A549 (cell line): ENCODE measurements around the gene CPED1. TPM values are rescaled to one million over a fixed set of nuclear protein-coding genes. Genes with fewer than 3 reads are reported as not detected.

ENCODE experiments used
- ATAC-seq, 2 experiments: fragments of 200-7000 bp in 1 of 2; fragments of >200 bp in 1 of 2; cut with Nextera tagmentation in 1 of 2; cut with Tn5 transposase in 1 of 2; 3 replicates each; pipeline versions ENCODE4 v1.8.0 to v1.9.1; 2018 to 2020; ENCODE audit warnings: mild to moderate bottlenecking in 1 of 2, moderate library complexity in 1 of 2
- CTCF ChIA-PET: fragments of 300-600 bp; sonication (Branson Sonifier 250); formaldehyde crosslinking; extraction: SDS; loops from one replicate; lab custom pipeline; 2021; ENCODE audit warnings: antibody characterized with exemption, inconsistent platforms; lab: Yijun Ruan, JAX
- POLR2A ChIA-PET: fragments of 350-600 bp; formaldehyde crosslinking; extraction: SDS; loops from one replicate; lab custom pipeline; 2021; ENCODE audit warnings: antibody characterized with exemption, inconsistent platforms; lab: Yijun Ruan, JAX
- DNase-seq, 2 experiments: peaks; one replicate each; pipeline versions ENCODE4 v3.0.0 to v3.0.0-alpha.2; 2011 to 2016; ENCODE audit warnings: low read depth in 1 of 2, low spot score in 1 of 2
- FAIRE-seq: peaks from 2 replicates; lab custom pipeline; 2011; peaks lifted over from hg19 to GRCh38; lab: Jason Lieb, UNC
- H3K27ac ChIP-seq, 2 experiments: fragments of >200 bp; sonication (Bioruptor Twin); formaldehyde crosslinking; 3 replicates each; pipeline ENCODE4 v1.5.1; 2016 to 2017
- H3K4me1 ChIP-seq: fragments of >200 bp; sonication (Bioruptor Twin); formaldehyde crosslinking; 3 replicates; pipeline ENCODE4 v1.6.1; 2016
- H3K4me2 ChIP-seq: fragments of >200 bp; sonication (Bioruptor Twin); formaldehyde crosslinking; 3 replicates; pipeline ENCODE4 v1.6.1; 2016
- H3K4me3 ChIP-seq: fragments of >200 bp; sonication (Bioruptor Twin); formaldehyde crosslinking; 3 replicates; pipeline ENCODE4 v1.5.1; 2016
- H3K9me3 ChIP-seq: fragments of >200 bp; sonication (Bioruptor Twin); formaldehyde crosslinking; 3 replicates; pipeline ENCODE4 v1.6.1; 2016
- ATOH8 ChIP-seq: fragments of 250-450 bp; sonication (Bioruptor Pico); IDR thresholded peaks from 2 replicates; pipeline ENCODE4 v1.5.0; 2020; ENCODE audit warnings: low read depth, mild to moderate bottlenecking, moderate library complexity
- CBX2 ChIP-seq: fragments of 200-600 bp; sonication (generic); IDR thresholded peaks from 2 replicates; pipeline ENCODE4 v1.6.1; 2016; ENCODE audit warnings: low read depth, mild to moderate bottlenecking, borderline replicate concordance
- CBX8 ChIP-seq: fragments of 200-600 bp; sonication (generic); IDR thresholded peaks from 2 replicates; pipeline ENCODE4 v1.6.1; 2016
- CEBPB ChIP-seq, 2 experiments: fragments of >200 bp in 1 of 2; sonication (Bioruptor Twin) in 1 of 2; formaldehyde crosslinking in 1 of 2; IDR thresholded peaks; 2 replicates each; pipeline ENCODE4 v1.6.1; 2012 to 2016
- CHD2 ChIP-seq: fragments of 150-350 bp; IDR thresholded peaks from 2 replicates; pipeline ENCODE4 v1.6.1; 2014; ENCODE audit warnings: low read length; ENCODE audit not compliant: partially characterized antibody
- E2F6 ChIP-seq: IDR thresholded peaks from 2 replicates; pipeline ENCODE4 v1.6.1; 2012; ENCODE audit warnings: low read depth, borderline replicate concordance
- EHF ChIP-seq: fragments of 250-450 bp; sonication (Bioruptor Pico); IDR thresholded peaks from 2 replicates; pipeline ENCODE4 v1.5.0; 2020; ENCODE audit warnings: mild to moderate bottlenecking
- EHMT2 ChIP-seq: fragments of 200-600 bp; sonication (generic); IDR thresholded peaks from 2 replicates; pipeline ENCODE4 v1.6.1; 2016; ENCODE audit warnings: antibody characterized with exemption, low read depth, mild to moderate bottlenecking, moderate library complexity
- FOXS1 ChIP-seq: fragments of 250-450 bp; sonication (Bioruptor Pico); IDR thresholded peaks from 2 replicates; pipeline ENCODE4 v1.5.0; 2020; ENCODE audit warnings: mild to moderate bottlenecking, moderate library complexity
- GATA3 ChIP-seq: IDR thresholded peaks from 2 replicates; pipeline ENCODE4 v1.6.1; 2012; ENCODE audit warnings: borderline replicate concordance
- HDAC2 ChIP-seq: fragments of 200-600 bp; sonication (generic); IDR thresholded peaks from 2 replicates; pipeline ENCODE4 v1.6.1; 2016
- HOXB5 ChIP-seq: fragments of 250-450 bp; sonication (Bioruptor Pico); IDR thresholded peaks from 2 replicates; pipeline ENCODE4 v1.5.0; 2020; ENCODE audit warnings: mild to moderate bottlenecking, moderate library complexity
- MAX ChIP-seq: IDR thresholded peaks from 2 replicates; pipeline ENCODE4 v1.6.1; 2012
- MAZ ChIP-seq: fragments of 150-350 bp; IDR thresholded peaks from 2 replicates; pipeline ENCODE4 v1.6.1; 2014; ENCODE audit warnings: antibody characterized with exemption, low read depth, low read length, borderline replicate concordance
- PBX3 ChIP-seq: IDR thresholded peaks from 2 replicates; pipeline ENCODE4 v1.6.1; 2012
- PHF8 ChIP-seq: fragments of 200-600 bp; sonication (generic); IDR thresholded peaks from 2 replicates; pipeline ENCODE4 v1.6.1; 2016; ENCODE audit warnings: low read depth, mild to moderate bottlenecking, antibody characterized with exemption, moderate library complexity, borderline replicate concordance
- POLR2A ChIP-seq: IDR thresholded peaks from 2 replicates; pipeline ENCODE4 v1.6.1; 2012; ENCODE audit warnings: mild to moderate bottlenecking, low read length
- RAD21 ChIP-seq, 2 experiments: fragments of >200 bp in 1 of 2; sonication (Bioruptor Twin) in 1 of 2; formaldehyde crosslinking in 1 of 2; IDR thresholded peaks in 1 of 2; conservative IDR thresholded peaks in 1 of 2; 2 replicates in 1 of 2; 3 replicates in 1 of 2; pipeline ENCODE4 v1.6.1; 2012 to 2018; ENCODE audit warnings: inconsistent platforms in 1 of 2
- RARB ChIP-seq: fragments of 250-450 bp; sonication (Bioruptor Pico); IDR thresholded peaks from 2 replicates; pipeline ENCODE4 v1.8.0; 2021; ENCODE audit warnings: mild to moderate bottlenecking, moderate library complexity
- RFX5 ChIP-seq: fragments of 450-650 bp; IDR thresholded peaks from 2 replicates; pipeline ENCODE4 v1.7.1; 2014; ENCODE audit warnings: antibody characterized with exemption, mild to moderate bottlenecking, moderate library complexity
- SMC3 ChIP-seq: fragments of >200 bp; sonication (Bioruptor Twin); formaldehyde crosslinking; IDR thresholded peaks from 3 replicates; pipeline ENCODE4 v1.6.1; 2018; ENCODE audit warnings: inconsistent platforms
- SREBF2 ChIP-seq: fragments of 450-650 bp; IDR thresholded peaks from 2 replicates; pipeline ENCODE4 v1.6.1; 2014; ENCODE audit warnings: mild to moderate bottlenecking, moderate library complexity
- TFCP2L1 ChIP-seq: fragments of 250-450 bp; sonication (Bioruptor Pico); IDR thresholded peaks from 2 replicates; pipeline ENCODE4 v1.5.0; 2021; ENCODE audit warnings: mild to moderate bottlenecking
- TP53 ChIP-seq: fragments of 250-450 bp; sonication (Bioruptor Pico); IDR thresholded peaks from 2 replicates; pipeline ENCODE4 v1.5.0; 2021; ENCODE audit warnings: mild to moderate bottlenecking, moderate library complexity
- WGBS: methylation state at CpG from one replicate; pipeline ENCODE4 v1.1.6; 2017; ENCODE audit errors: missing lambda C conversion rate; 5-methylcytosine and 5-hydroxymethylcytosine counted together
- polyA plus RNA-seq, 4 experiments: library from polyadenylated mRNA; depleted of rRNA in 3 of 4; stranded (reverse); fragments of >200 nt; fragmentation: RNase III in 1 of 4; extraction: RNeasy Plus Mini Kit Qiagen cat#74134 plus additional on column Dnase treatment in 1 of 4; gene quantifications; 2 replicates in 3 of 4; 3 replicates in 1 of 4; pipeline ENCODE4 v1.2.3, GENCODE V29; 2011 to 2017
- TF ChIP-seq, protein P1 (sequence below): fragments of 450-650 bp; IDR thresholded peaks from 2 replicates; pipeline ENCODE4 v1.6.1; 2014; ENCODE audit warnings: antibody characterized with exemption
- TF ChIP-seq, protein P2 (sequence below): fragments of >200 bp; sonication (Bioruptor Twin); formaldehyde crosslinking; IDR thresholded peaks from 3 replicates; pipeline ENCODE4 v1.6.1; 2016

Gene CPED1
- polyA plus RNA-seq, 2 of the 4 experiments (the other 2 are of a cell fraction): 0.03 TPM; not detected in 1

DNA sequence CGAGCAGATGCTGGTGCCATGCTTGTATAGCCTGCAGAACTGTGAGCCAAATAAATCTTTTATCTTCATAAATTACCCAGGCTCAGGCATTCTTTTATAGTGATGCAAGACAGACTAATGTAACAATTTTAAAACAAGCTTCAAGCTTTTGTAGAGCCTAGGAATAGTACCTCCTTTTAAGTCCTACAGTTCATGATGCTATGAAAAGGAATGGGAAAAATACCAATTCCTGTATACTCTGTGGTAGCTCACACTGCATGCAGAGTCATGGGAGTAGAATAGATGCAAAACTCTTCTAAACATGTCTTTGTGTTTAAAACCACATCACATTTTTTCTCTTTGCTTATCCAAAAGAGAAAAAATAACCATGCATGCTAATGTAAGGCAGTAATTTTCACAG lies 273.7 kb downstream of the CPED1 start:
- no peak for DNase-seq
- Histone ChIP-seq H3K4me2 (no peak overlapping the region), H3K4me3 (no peak overlapping the region), H3K9me3 (no peaks in the 10 kb centered on the region), H3K27ac (no peak overlapping the region), H3K4me1 (no peaks in the 10 kb centered on the region)
- ChIA-PET CTCF (no interaction called here), POLR2A (no interaction called here)
- no peak for ATAC-seq
- WGBS: 6% methylated on average over 1 of the region's 1 CpG
- TF ChIP-seq TP53: no peak
- TF ChIP-seq POLR2A: no peak
- no peak for TF ChIP-seq MAX
- no peak for TF ChIP-seq PHF8
- TF ChIP-seq TFCP2L1 (CRISPR knock-in tag): no peak
- TF ChIP-seq EHF (CRISPR knock-in tag): no peak
- TF ChIP-seq CBX2: no peak
- TF ChIP-seq, protein P1, sequence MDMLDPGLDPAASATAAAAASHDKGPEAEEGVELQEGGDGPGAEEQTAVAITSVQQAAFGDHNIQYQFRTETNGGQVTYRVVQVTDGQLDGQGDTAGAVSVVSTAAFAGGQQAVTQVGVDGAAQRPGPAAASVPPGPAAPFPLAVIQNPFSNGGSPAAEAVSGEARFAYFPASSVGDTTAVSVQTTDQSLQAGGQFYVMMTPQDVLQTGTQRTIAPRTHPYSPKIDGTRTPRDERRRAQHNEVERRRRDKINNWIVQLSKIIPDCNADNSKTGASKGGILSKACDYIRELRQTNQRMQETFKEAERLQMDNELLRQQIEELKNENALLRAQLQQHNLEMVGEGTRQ: no peak
- no peak for TF ChIP-seq CEBPB (IDR thresholded peaks at IDR 0.05)
- TF ChIP-seq, protein P2, sequence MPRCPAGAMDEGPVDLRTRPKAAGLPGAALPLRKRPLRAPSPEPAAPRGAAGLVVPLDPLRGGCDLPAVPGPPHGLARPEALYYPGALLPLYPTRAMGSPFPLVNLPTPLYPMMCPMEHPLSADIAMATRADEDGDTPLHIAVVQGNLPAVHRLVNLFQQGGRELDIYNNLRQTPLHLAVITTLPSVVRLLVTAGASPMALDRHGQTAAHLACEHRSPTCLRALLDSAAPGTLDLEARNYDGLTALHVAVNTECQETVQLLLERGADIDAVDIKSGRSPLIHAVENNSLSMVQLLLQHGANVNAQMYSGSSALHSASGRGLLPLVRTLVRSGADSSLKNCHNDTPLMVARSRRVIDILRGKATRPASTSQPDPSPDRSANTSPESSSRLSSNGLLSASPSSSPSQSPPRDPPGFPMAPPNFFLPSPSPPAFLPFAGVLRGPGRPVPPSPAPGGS: no peak
- no peak for TF ChIP-seq RFX5
- no peak for TF ChIP-seq SREBF2
- TF ChIP-seq RARB (CRISPR knock-in tag): no peak
- no peak for TF ChIP-seq CHD2
- TF ChIP-seq HDAC2: no peak
- TF ChIP-seq CBX8: no peak
- TF ChIP-seq E2F6: no peak
- no peak for TF ChIP-seq FOXS1 (CRISPR knock-in tag)
- TF ChIP-seq HOXB5 (CRISPR knock-in tag): no peak
- FAIRE-seq: no peak

DNA sequence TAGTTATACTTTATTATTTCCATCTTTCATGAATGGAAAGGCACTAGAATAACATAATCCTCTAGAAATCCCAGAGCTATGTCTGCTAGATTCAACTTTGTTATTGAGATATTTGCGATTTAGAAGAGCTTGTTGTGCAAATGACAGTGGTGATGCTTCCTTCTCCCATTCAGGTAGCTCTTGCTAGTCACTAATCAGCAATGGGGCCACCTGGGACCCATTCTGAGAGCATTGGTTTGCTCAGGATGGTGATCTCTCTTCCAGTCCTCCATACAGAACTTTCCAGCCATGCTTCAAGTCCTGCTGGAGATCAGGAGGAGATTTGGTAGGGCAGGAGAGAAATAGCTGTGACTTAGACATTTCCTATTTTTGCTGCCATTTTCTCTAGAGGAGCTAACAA lies 274.5 kb downstream of the CPED1 start:
- no peaks in the 10 kb centered on the region for H3K9me3 ChIP-seq
- H3K4me1 ChIP-seq: no peaks in the 10 kb centered on the region
- POLR2A ChIA-PET: no interaction called here
- FAIRE-seq (no peak), ATAC-seq (no peak), DNase-seq (no peak)
- CTCF ChIA-PET: no interaction called here
- H3K4me3 ChIP-seq: no peak overlapping the region
- no peak overlapping the region for H3K27ac ChIP-seq
- no peak overlapping the region for H3K4me2 ChIP-seq
- whole genome bisulfite sequencing: 3% methylated on average over 1 of the region's 1 CpG
- TF ChIP-seq FOXS1 (CRISPR knock-in tag): no peak
- no peak for TF ChIP-seq GATA3
- no peak for TF ChIP-seq MAZ
- no peak for TF ChIP-seq CBX2
- no peak for TF ChIP-seq ATOH8 (CRISPR knock-in tag)
- no peak for TF ChIP-seq EHMT2
- TF ChIP-seq PBX3: no peak
- TF ChIP-seq SREBF2: no peak
- no peak for TF ChIP-seq TP53
- TF ChIP-seq RAD21 (conservative IDR thresholded peaks at IDR 0.05 in 1 of 2, IDR thresholded peaks at IDR 0.05 in 1 of 2): no peak
- TF ChIP-seq SMC3: no peak
